ENCODE results near the gene NUDT7. TPM values are rescaled to one million over a fixed set of nuclear protein-coding genes. Genes with fewer than 3 reads are reported as not detected.

The NUDT7 gene
- total RNA-seq, 1 experiment from 2014 or later: 5.2 TPM

GRCh38 chr16:77715145-77715544, 7.2 kb upstream of the NUDT7 start:
- H3K9me3 ChIP-seq (ENCODE audit: control insufficient read depth in 1 of 2, insufficient read depth in 1 of 2, low read depth in 1 of 2, low read length in 2 of 2): no peaks in the 10 kb centered on the region; a peak in 1 of 4 replicates
- H3K4me3 ChIP-seq (replicated peaks in 1 of 2; ENCODE audit: low read depth in 1 of 2, low read length in 2 of 2): no peak overlapping the region
- DNase-seq (ENCODE audit: low read depth, low spot score) (no peak), ATAC-seq (no peak)
- H3K9me2 ChIP-seq (ENCODE audit: insufficient read depth): no peaks in the 10 kb centered on the region
- ChIA-PET RAD21 (ENCODE audit: low non-redundant PET in 1 of 2, low total read pairs in 2 of 2, uncharacterized antibody in 2 of 2, unreplicated experiment in 2 of 2) (no interaction called here), CTCF (no interaction called here), POLR2A (no interaction called here)
- no peaks in the 10 kb centered on the region for H4K20me1 ChIP-seq (ENCODE audit: insufficient read depth)
- intact Hi-C loops (cut with micrococcal nuclease): loop anchor here (5.0 kb wide), 1 partner anchor 52 kb away; no protein-coding TSS in a partner anchor
- TF ChIP-seq SP1 (IDR thresholded peaks at IDR 0.05; ENCODE audit: low read depth): no peak
- TF ChIP-seq RAD21 (IDR thresholded peaks at IDR 0.05; ENCODE audit: low read depth): no peak
- TF ChIP-seq ELF1 (IDR thresholded peaks at IDR 0.05; ENCODE audit: borderline replicate concordance, low read depth): no peak
- TF ChIP-seq SIN3A (IDR thresholded peaks at IDR 0.05; ENCODE audit: low read depth): no peak
- no peak for TF ChIP-seq ZNF274 (IDR thresholded peaks at IDR 0.05; ENCODE audit: low read depth, low read length)
- TF ChIP-seq EZH2phosphoT487 (IDR thresholded peaks at IDR 0.05; ENCODE audit: borderline replicate concordance): no peak
- TF ChIP-seq MAX (IDR thresholded peaks at IDR 0.05): no peak
- no peak for TF ChIP-seq REST (IDR thresholded peaks at IDR 0.05; ENCODE audit: low read depth)
- TF ChIP-seq CBX3 (IDR thresholded peaks at IDR 0.05; ENCODE audit: low read depth): no peak
- no peak for TF ChIP-seq FOSL1 (IDR thresholded peaks at IDR 0.05; ENCODE audit: low read depth)
- TF ChIP-seq SRF (IDR thresholded peaks at IDR 0.05; ENCODE audit: low read depth): no peak
- TF ChIP-seq POLR2A (IDR thresholded peaks at IDR 0.05; ENCODE audit: borderline replicate concordance, extremely low read depth, insufficient read depth, insufficient read length): no peak
- no peak for TF ChIP-seq CTCF (IDR thresholded peaks at IDR 0.05 in 2 of 3, conservative IDR thresholded peaks at IDR 0.05 in 1 of 3; ENCODE audit: borderline replicate concordance in 1 of 3, insufficient read depth in 1 of 3, low read depth in 2 of 3, low read length in 2 of 3)
- no peak for TF ChIP-seq EGR1 (IDR thresholded peaks at IDR 0.05; ENCODE audit: low read depth)
- TF ChIP-seq TCF7L2 (IDR thresholded peaks at IDR 0.05; ENCODE audit: borderline replicate concordance, extremely low read depth, insufficient read depth, insufficient read length): no peak
- TF ChIP-seq CEBPB (IDR thresholded peaks at IDR 0.05; ENCODE audit: low read depth): no peak
- no peak for TF ChIP-seq POLR2AphosphoS5 (IDR thresholded peaks at IDR 0.05; ENCODE audit: low read depth, low read length)
- TF ChIP-seq ZBTB33 (IDR thresholded peaks at IDR 0.05; ENCODE audit: extremely low read depth, insufficient replicate concordance, low read length): no peak
- TF ChIP-seq EZH2 (IDR thresholded peaks at IDR 0.05): no peak
- no peak overlapping the region for H3K4me2 ChIP-seq (ENCODE audit: low read length)
- H3K27ac ChIP-seq (ENCODE audit: low read depth, low read length): no peak overlapping the region
- no peaks in the 10 kb centered on the region for H3K36me3 ChIP-seq (ENCODE audit: control insufficient read depth in 1 of 2, insufficient read depth in 2 of 2, low read length in 2 of 2)
- no peak overlapping the region for H3K9ac ChIP-seq (ENCODE audit: low read length)
- no peaks in the 10 kb centered on the region for H3K4me1 ChIP-seq (ENCODE audit: control insufficient read depth in 1 of 2, insufficient read depth in 2 of 2, low read length in 2 of 2)
- H3K79me2 ChIP-seq (ENCODE audit: insufficient read depth, low read length): no peaks in the 10 kb centered on the region
- H2AFZ ChIP-seq (ENCODE audit: low read depth, low read length, poor library complexity, severe bottlenecking): no peak overlapping the region
- BruUV-seq (replicated peaks): no TSS peak
- peaks cover 15% of the 10 kb centered on the region; the same call in 1 of the 2 replicates for H3K27me3 ChIP-seq (ENCODE audit: insufficient read depth, low read length)
